Measurements from ENCODE around the gene ATP11B. TPM values are rescaled to one million over a fixed set of nuclear protein-coding genes. Genes with fewer than 3 reads are reported as not detected.

ATP11B gene
- total RNA-seq, 1 donor from 2014 or later, result 33.0 TPM

DNA sequence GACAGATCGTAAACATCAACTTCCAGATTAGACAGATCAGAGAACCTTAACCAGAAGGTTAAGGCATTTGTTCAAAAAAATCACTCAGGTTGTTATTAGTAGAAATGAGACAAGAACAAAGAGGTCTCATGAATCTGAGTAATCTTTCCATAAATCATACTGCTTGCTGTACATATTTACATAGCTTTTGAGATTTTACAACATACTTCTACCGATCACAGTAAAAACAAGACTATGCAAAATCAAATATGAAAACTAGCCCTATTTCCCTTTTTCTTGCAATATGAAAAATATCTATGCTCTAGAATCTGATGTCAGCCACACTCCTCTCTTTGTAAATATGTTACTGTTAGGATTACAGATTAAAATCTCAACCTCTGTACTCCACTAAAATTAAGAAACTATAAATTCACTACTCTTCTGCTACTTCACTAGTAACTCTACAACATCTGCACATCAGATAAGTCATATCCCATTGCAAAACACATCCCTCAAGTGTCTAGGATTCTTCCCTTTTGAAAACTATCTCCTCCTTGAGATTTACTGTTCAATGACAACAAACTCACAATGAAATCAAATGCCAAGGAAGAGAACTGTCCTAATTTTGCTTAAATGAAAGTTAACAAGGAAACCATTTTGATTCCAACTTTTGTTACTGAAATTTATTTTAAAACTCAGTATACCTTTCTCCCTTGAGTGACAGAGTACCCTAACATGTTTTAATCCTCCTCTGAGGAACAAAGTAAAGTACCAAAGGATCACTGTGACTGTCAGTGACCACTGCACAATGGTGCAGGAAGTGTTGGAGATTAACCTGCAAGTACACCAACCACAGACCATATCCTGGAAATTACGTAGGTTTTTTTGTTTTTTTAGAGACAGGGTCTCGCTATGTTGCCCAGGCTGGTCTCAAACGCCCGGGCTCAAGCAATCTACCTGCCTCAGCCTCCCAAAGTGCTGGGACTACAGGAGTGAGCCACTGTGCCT is 174.2 kb downstream of the ATP11B start:
- DNase-seq (ENCODE audit: missing footprints) (no peak), ATAC-seq (no peak)
- intact Hi-C loops (cut with DNase I), result no loop called here

DNA sequence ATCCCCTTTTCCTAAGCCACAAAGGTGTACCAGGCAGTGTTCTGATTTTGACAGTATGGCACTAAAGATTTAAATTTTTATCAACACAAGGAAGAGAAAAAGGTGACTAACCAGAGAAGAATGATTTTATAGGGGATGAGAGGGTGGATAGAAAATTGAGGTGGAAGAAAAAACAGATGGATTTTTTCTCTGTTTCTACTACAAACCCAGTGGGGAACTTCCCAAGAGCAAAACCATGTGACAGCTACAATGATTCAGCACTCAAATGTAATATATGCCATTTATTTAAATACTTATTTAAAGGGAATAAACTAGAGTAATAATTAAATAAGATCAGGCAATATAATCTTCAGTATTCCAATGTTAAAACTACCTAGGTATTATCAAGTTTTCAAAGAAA is 176.0 kb downstream of the ATP11B start:
- DNase-seq (ENCODE audit: missing footprints) (no peak), ATAC-seq (no peak)
- intact Hi-C loops (cut with DNase I), result no loop called here

DNA sequence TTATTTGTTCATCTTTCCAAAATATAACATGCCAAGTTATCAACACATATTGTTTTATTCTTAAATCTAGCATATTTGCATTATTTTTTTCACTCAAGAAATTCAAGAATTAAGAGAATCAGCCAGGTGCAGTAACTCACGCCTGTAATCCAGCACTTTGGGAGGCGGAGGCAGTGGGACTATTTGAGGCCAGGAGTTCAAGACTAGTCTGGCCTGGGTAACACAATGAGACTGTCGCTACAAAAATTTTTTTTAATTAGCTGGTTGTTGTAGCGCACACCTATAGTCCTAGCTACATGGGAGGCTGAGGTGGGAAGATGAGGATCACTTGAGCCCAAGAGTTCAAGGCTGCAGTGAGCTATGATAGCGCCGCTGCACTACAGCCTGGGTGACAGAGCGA is 176.5 kb downstream of the ATP11B start:
- intact Hi-C loops (cut with DNase I), result loop anchor here (10.0 kb wide), 1 partner anchor 175 kb away; the partner anchor contains the start of gene ATP11B
- no peak for DNase-seq (ENCODE audit: missing footprints)
- ATAC-seq, result no peak

DNA sequence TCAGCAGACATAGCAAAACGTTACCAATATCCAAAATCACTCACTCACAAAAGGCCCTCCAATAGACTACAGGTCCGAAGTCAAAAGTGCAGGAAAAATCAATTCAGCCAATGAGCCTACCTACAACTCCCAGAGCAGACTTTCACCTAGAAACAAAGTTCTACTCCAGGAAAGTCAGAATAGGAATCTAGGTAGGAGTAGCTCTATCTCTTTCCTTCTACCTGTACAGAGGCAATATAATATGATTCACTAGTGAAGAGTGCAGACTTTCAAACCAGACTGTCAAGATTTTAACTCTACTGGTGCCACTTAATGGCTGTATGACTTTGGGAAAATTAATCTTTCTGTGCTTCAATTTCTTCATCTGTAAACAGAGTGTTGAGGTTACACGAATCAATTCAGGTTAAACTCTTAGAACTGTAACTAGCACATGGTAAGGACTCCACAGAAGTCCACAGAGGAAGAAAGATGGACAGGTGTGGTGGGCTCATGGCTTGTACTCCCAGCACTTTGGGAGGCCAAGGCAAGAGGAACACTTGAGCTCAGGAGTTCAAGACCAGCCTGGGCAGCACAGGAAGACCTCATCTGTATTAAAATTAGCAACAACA is 177.6 kb downstream of the ATP11B start:
- intact Hi-C loops (cut with DNase I), result loop anchor here (10.0 kb wide), 1 partner anchor 176 kb away; the partner anchor contains the start of gene ATP11B
- no peak for ATAC-seq
- no peak for DNase-seq (ENCODE audit: missing footprints)

Other genes starting within 250 kb of the ATP11B start
- gene DCUN1D1, start 187.0 kb downstream of the ATP11B start, total RNA-seq, result 36.9 TPM